Activated CD8-positive, alpha-beta memory T cell treated with anti-CD3 and anti-CD28 coated beads for 48 hours (primary cell): Measurements from ENCODE around the gene CSPG4.
A peak's percentile ranks its signal among the peaks of the same experiment; 100 is the strongest.

ENCODE experiments used
- DNase-seq, 3 experiments: peaks; one replicate each; pipeline ENCODE4 v3.0.0-alpha.2; 2020; ENCODE audit warnings: low read depth in 2 of 3, low spot score in 2 of 3

The CSPG4 gene

DNA sequence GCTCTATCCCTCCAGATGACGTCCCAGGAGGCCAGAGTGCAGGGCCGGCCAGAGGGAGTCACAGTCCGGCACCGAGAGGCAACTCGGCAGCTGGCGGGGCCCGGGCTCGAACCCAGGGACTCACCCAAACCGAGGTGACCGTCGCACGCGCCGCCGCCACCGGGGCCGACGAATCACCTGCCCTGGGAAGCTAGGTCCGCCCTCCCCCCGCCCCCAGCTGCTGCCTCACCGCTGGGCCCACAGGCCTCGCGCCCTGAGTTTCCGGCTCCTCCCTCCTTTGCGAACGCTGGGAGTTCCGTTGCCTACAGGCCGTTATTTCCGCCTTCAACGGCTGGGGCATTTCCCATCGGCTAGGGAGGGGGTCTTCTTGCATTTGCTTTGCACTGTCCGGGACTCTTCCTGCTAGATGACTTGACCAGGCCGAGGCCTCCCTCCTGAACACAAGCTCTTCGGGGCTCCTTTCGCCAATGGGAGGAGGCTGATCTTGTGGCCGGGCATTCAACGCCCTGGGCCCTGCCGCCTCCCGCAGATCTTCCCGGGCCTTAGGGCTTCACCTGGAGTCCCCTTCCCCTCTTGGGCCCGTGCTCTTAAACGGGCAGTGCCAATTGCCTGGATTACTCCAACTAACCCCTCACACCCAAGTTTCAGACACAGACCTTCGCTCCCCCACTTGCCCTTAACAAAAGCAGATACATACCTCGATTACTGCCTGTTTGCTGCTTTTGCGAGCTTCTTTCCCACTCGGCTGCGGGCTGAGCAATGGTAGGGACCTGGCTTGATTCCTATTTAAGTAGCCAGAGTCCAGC, 86.9 kb downstream of the CSPG4 start, which contains the start of gene SNUPN:
Gene SNUPN (minus strand): TSS at position 184 of the 806 bp plus-strand sequence. CDS start 4,674 bp downstream, outside the sequence.
- peak; percentile 86 to 87 (median 86) for DNase-seq
